Transverse colon (tissue), 4 donors: Measurements from ENCODE around the gene SCYGR7. TPM values are rescaled to one million over a fixed set of nuclear protein-coding genes. Genes with fewer than 3 reads are reported as not detected.

ENCODE experiments used
- DNase-seq: peaks from one replicate; pipeline ENCODE4 v3.0.0-alpha.2; 2019
- H3K27ac ChIP-seq, 4 donors: fragments of 200-600 bp; sonication (generic); 2 replicates each; pipeline ENCODE4 v1.5.1; 2016 to 2018; ENCODE audit warnings: inconsistent platforms in 4 of 4
- H3K27me3 ChIP-seq: fragments of 200-600 bp; sonication (generic); 2 replicates; pipeline ENCODE4 v1.5.1; 2017; ENCODE audit warnings: inconsistent platforms
- H3K36me3 ChIP-seq, 4 donors: fragments of 200-600 bp; sonication (generic); 2 replicates each; pipeline ENCODE4 v1.5.1; 2017 to 2019; ENCODE audit warnings: inconsistent platforms in 4 of 4
- H3K4me1 ChIP-seq, 4 donors: fragments of 200-600 bp; sonication (generic); 2 replicates each; pipeline ENCODE4 v1.5.1; 2017 to 2020; ENCODE audit warnings: inconsistent platforms in 4 of 4
- H3K4me3 ChIP-seq, 4 donors: fragments of 200-600 bp; sonication (generic); 1 replicate in 1 of 4; 2 replicates in 3 of 4; pipeline versions ENCODE4 v1.5.1 to v1.6.1; 2017 to 2019; ENCODE audit warnings: inconsistent platforms in 4 of 4
- H3K9me3 ChIP-seq, 2 donors: fragments of 200-600 bp; sonication (generic); 2 replicates each; pipeline ENCODE4 v1.5.1; 2017 to 2019; ENCODE audit warnings: inconsistent platforms in 2 of 2
- EP300 ChIP-seq: sonication (generic); formaldehyde crosslinking; IDR thresholded peaks from one replicate; pipeline ENCODE4 v1.6.1; 2017; ENCODE audit warnings: antibody characterized with exemption, low read depth
- POLR2A ChIP-seq: fragments of 450-650 bp; IDR thresholded peaks from one replicate; pipeline ENCODE4 v1.6.1; 2016; ENCODE audit warnings: antibody characterized with exemption, mild to moderate bottlenecking, moderate library complexity
- POLR2AphosphoS5 ChIP-seq, 3 donors: sonication (generic); formaldehyde crosslinking; IDR thresholded peaks; one replicate each; pipeline ENCODE4 v1.6.1; 2016; ENCODE audit warnings: antibody characterized with exemption in 3 of 3
- WGBS, 2 donors: methylation state at CpG; one replicate each; pipeline ENCODE4 v1.1.5; 2018; ENCODE audit warnings: low coverage in 1 of 2; 5-methylcytosine and 5-hydroxymethylcytosine counted together
- in situ Hi-C, 4 donors: fragments of 200-750 bp; cut with MboI; loops; one replicate each; pipeline versions ENCODE4 v1.15.0 to v1.15.1; 2017; ENCODE audit warnings: low sequenced_read_pairs in 3 of 4, low pct_ligation_motif_present in 1 of 4, low pct_unique_long_range_greater_than_20kb in 1 of 4
- intact Hi-C: fragments of 100-400 bp; cut with DNase I; formaldehyde crosslinking; loops from one replicate; pipeline ENCODE4 v1.15.1; 2023; ENCODE audit warnings: low total_unique reads
- total RNA-seq, 4 donors: library from RNA; depleted of rRNA; stranded (reverse); fragments of >200 nt; gene quantifications; one replicate each; pipeline ENCODE4 v1.1.0, GENCODE V29; 2016
- TF ChIP-seq, protein P1 (sequence below), 5 experiments: fragments of 200-600 bp in 3 of 5; fragments of 450-650 bp in 2 of 5; sonication (generic) in 3 of 5; IDR thresholded peaks; 1 replicate in 2 of 5; 2 replicates in 3 of 5; pipeline ENCODE4 v1.5.1; 2016 to 2017; ENCODE audit warnings: antibody characterized with exemption in 5 of 5, inconsistent platforms in 3 of 5, mild to moderate bottlenecking in 2 of 5, moderate library complexity in 1 of 5

SCYGR7 gene, protein sequence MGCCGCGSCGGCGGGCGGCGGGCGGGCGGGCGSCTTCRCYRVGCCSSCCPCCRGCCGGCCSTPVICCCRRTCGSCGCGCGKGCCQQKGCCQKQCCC
- not detected for total RNA-seq

GRCh38 chr2:227728035-227728434 is at the start of gene SCYGR7:
SCYGR7 (plus strand) TSS chr2:227728335; CDS start chr2:227728335, 0 bp downstream.
- H3K27me3 ChIP-seq = no peaks in the 10 kb centered on the region
- H3K4me3 ChIP-seq = no peak within 1 kb of the TSS
- in situ Hi-C loops = no loop called here
- no peaks in the 10 kb centered on the region for H3K9me3 ChIP-seq
- intact Hi-C loops = no loop called here
- peaks cover 0 to 2% (median 0%) of the 10 kb centered on the region in 4 donors for H3K4me1 ChIP-seq
- H3K27ac ChIP-seq = no peak within 1 kb of the TSS
- no peaks in the 10 kb centered on the region for H3K36me3 ChIP-seq
- no peak for TF ChIP-seq POLR2A
- TF ChIP-seq, protein P1, sequence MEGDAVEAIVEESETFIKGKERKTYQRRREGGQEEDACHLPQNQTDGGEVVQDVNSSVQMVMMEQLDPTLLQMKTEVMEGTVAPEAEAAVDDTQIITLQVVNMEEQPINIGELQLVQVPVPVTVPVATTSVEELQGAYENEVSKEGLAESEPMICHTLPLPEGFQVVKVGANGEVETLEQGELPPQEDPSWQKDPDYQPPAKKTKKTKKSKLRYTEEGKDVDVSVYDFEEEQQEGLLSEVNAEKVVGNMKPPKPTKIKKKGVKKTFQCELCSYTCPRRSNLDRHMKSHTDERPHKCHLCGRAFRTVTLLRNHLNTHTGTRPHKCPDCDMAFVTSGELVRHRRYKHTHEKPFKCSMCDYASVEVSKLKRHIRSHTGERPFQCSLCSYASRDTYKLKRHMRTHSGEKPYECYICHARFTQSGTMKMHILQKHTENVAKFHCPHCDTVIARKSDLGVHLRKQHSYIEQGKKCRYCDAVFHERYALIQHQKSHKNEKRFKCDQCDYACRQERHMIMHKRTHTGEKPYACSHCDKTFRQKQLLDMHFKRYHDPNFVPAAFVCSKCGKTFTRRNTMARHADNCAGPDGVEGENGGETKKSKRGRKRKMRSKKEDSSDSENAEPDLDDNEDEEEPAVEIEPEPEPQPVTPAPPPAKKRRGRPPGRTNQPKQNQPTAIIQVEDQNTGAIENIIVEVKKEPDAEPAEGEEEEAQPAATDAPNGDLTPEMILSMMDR (IDR thresholded peaks at IDR 0.05) = no peak
- no peak for TF ChIP-seq POLR2AphosphoS5 (IDR thresholded peaks at IDR 0.05)
- no peak for TF ChIP-seq EP300
- DNase-seq = no peak
- WGBS, 2 donors = 73 to 83% methylated on average over 1 to 5 of the region's 5 CpGs

DNA sequence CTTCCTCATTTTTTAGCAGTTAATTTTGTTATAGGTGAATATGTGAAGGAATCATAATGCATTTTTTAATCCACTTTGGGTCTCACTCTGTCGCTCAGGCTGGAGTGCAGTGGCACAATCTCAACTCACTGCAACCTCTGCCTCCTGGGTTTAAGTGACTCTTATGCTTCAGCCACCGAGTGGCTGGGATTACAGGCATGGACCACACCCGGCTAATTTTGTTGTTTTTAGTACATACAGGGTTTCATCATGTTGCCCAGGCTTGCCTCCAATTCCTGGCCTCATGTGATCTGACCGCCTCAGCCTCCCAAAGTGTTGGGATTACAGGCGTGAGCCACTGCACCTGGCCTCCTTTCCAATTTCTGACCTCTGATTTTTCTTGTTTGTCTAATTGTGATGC is 43.9 kb upstream of the SCYGR7 start:
- Histone ChIP-seq H3K36me3 (no peaks in the 10 kb centered on the region), H3K27ac (no peak overlapping the region), H3K4me1 (no peaks in the 10 kb centered on the region), H3K27me3 (no peaks in the 10 kb centered on the region), H3K4me3 (no peak overlapping the region), H3K9me3 (no peaks in the 10 kb centered on the region)
- intact Hi-C loops (no loop called here), in situ Hi-C loops (no loop called here)
- TF ChIP-seq, protein P1 (IDR thresholded peaks at IDR 0.05) = no peak
- TF ChIP-seq POLR2AphosphoS5 (IDR thresholded peaks at IDR 0.05) = no peak
- no peak for TF ChIP-seq POLR2A
- TF ChIP-seq EP300 = no peak
- 71 to 75% methylated on average over 3 to 5 of the region's 5 CpGs for WGBS, 2 donors
- no peak for DNase-seq

DNA sequence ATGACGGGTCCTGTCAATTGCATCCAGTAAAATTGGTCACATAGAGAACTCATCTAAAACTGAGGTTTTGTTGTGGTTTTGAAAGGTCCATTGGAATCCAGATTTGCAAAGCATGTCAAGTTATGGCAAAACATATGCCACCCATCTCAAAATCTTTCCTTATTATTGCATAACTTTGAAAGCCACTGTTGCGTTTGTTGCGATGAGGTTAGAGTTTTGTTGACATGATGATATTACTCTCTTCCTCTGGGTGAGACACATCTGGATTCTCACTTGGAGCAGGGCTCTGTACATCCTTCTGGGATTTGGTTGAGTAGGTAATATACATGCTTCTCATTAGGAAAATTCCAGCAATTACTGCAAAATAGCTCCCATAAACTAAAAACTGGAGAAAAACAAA is 40.9 kb upstream of the SCYGR7 start:
- TF ChIP-seq, protein P1 (IDR thresholded peaks at IDR 0.05) = no peak
- TF ChIP-seq POLR2A = no peak
- TF ChIP-seq POLR2AphosphoS5 (IDR thresholded peaks at IDR 0.05) = no peak
- no peak for TF ChIP-seq EP300
- in situ Hi-C loops (no loop called here), intact Hi-C loops (no loop called here)
- WGBS, 2 donors = 71 to 94% methylated on average over 3 of the region's 3 CpGs
- Histone ChIP-seq H3K4me3 (no peak overlapping the region), H3K4me1 (no peaks in the 10 kb centered on the region), H3K27me3 (no peaks in the 10 kb centered on the region), H3K9me3 (no peaks in the 10 kb centered on the region), H3K36me3 (no peaks in the 10 kb centered on the region), H3K27ac (no peak overlapping the region)
- no peak for DNase-seq

- Histone ChIP-seq H3K36me3 (no peaks in the 10 kb centered on the region), H3K27ac (no peak overlapping the region), H3K9me3 (no peaks in the 10 kb centered on the region), H3K4me1 (peaks cover 0 to 5% (median 0%) of the 10 kb centered on the region in 4 donors), H3K27me3 (no peaks in the 10 kb centered on the region), H3K4me3 (no peak overlapping the region)
- TF ChIP-seq POLR2AphosphoS5 (IDR thresholded peaks at IDR 0.05) = no peak
- in situ Hi-C loops (no loop called here), intact Hi-C loops (no loop called here)
- DNase-seq = no peak
- WGBS, 2 donors = 55 to 57% methylated on average over 2 of the region's 2 CpGs
Observed at GRCh38 chr2:227696990-227697679, 31.0 kb upstream of the SCYGR7 start.
